HG03025 (cell line): ENCODE measurements around the gene WDFY2.

ENCODE experiments used
- ATAC-seq: cut with Tn5 transposase; IDR thresholded peaks from one replicate; pipeline ENCODE4 v1.9.1; 2021; ENCODE audit warnings: mild to moderate bottlenecking, moderate library complexity; ENCODE audit not compliant: unreplicated experiment, low FRiP score

WDFY2 gene

DNA sequence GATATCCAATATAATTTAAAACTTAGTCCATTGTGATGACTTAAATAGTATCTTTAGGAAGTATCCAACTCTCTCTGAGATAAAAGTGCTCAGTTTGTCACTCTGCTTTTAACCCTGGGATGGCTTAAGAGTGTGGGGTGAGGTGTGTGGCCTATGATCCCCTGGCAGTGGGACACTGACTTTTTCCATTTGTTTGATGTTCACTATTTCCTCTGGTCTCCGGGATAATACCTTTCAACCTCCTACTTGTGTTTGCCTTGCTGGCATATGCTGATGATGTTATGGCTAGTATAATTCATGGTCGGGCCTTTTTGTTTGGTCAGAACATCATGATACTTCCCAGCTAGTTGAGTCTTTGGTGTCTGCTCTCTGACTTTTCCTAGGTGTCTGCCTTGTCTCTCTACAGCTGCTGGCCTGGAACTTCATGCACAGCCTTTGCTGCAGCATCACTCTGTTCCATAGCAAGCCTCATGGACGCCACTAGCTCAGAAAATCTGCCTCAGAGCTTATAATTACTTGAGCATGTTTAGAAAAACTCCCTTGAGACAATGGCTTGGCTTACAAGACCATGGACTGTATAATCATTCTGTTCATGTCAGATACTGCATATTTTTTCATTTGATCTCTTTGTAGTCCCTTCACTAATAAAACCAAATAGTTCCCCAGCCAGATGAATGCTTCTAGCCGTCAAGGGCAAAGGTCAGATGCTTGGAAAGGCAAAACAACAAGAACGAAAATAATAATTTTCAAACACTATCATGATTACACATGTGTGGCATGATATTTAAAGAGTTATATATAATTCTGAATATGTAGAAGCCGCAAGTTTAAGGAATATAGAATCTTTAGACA lies 75.2 kb downstream of the WDFY2 start:
- no peak for ATAC-seq

DNA sequence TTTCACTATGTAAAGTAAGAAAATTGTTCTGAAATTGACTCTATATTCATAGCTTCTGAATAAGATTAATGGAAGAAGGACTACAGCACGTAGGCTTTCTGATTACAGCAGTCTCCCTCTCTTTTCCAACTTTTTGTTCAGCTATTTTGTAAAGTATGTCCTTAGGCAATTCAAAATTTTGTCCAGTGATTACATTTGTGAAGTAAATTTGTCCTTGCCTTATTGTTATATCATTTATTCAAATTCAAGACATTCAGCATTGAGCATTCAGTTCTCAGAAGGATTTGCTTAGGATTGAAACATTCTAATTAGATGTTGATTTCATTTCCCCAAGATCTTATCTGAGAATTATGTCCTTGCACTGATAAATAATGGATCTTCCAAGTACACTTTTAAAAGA lies 76.6 kb downstream of the WDFY2 start:
- ATAC-seq = no peak

DNA sequence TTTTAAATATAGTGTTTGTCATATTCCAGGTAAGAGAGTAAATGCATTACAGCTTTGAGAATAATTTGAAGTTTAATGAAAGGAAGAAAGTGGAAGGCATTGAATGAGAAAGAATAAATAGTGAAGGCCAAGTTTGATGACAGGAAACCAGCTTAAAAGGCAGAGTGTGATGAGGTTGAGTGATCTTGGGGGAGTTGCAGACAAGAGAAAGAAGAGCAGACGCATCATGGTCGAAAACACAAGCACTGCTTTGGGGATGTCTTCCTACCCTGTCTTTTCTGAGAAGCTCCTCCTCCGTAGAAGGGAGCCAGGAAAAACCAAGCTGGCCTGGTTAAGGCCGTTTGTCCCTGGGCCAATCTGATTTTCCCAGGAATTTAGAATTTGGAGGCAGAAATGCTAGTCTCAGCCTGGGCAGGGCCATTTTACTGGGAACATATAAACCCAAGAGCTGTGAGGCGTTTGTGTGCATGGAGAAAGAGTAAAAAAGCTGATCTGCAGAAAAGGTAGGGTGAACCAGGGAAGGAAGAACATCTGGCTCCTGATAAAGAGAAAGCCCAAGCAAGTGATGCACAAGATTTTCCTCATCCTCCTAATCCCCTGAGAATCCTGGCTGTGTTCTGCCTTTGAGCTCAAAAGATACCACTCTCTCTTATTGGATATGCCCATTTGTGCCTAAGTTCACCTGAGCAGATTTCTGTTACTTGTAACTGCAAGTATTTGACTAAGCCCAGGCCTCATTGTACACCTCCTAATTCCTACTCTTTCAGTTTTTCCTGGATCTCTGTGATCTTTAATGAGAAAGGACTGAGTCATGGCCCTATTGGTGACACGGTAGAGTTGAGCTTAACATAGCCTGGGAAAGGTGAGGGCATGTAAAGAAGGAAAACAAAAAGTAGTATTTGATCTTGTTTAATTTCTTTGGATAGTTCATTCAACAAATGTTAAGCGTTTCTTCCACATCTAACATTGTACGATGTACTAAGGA lies 80.0 kb downstream of the WDFY2 start:
- ATAC-seq = no peak

DNA sequence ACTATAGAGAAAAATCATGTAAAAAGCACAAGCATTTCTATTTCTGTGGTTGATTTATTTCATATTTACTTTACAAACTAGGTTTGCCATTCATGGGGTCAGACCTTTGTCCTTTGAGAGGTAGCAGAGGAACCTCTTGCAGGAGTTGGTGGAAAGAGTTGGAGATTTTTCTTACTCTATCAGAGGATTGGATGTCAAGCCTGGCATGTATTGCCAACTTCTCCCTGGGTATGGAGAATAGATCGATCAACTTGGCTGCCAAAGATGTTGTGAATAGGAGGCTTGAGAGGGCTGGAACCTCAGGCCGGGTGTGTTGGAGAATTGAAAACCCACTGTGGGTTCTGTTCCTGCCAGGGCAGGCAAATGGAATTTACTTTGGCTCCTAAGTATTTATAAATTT lies 81.2 kb downstream of the WDFY2 start:
- ATAC-seq = no peak

DNA sequence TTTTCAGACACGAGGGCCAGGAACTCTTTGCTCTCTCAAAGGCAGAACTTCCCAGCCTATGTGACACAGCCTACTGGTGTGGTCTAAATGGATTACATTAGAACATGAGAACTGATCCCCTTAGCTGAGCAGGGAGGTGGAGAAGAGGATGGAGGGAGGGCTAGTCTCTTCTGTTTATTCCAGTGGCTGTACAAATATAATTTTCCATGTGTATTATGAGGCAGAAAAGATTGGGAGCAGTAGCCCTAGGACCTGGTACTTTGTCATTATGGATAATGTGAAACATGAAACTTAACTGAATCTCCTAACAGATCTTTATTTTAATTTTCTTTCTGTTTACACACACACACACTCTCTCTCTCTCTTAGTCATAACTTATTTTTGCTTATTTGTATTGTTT lies 82.1 kb downstream of the WDFY2 start:
- ATAC-seq = no peak

DNA sequence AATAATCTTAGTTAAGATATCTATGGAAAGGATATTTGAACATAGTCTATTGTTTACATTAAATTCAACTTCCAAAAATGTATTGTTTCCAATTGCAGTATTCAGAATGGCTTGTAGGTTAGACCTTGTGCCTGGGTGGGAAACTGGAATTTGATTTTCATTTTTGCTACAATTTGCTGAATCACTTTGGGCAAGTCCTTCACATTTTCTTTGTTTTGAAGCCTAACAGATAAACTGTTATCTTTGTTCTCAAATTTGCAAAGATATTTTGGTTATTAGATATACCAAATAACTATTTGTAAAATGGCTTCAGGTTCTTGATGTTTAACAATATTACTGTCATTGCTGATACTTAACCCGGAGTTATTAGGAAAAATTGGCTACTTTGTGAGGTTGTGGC lies 82.6 kb downstream of the WDFY2 start:
- no peak for ATAC-seq

DNA sequence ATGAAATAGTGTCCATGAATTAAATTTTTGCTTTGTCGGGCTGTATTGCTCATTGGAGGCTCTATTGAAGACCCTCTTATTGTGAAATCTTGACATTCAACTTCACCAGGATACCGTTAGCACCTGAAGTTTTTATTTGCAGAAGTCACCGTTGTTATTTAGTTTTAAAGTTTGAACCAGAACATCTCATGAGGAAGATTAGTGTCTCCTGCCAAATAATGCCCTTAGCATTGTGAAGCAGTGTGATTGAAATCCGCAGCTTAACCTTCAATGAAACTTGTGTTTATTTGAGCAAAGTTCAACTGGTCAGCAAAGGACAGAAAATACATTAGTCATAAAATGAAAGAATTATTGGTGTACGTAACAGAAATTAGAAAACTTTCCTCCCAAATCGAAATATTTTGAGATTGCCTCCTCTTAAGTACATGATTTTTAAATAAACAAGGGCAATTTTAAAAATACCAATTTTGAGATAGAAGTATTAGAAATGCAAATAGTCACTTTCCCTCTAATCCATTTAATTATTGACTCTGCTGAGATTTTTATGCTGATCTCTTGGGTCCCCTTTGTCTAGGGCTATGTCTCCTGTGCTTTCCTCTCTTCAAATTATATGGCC lies 84.4 kb downstream of the WDFY2 start:
- no peak for ATAC-seq

DNA sequence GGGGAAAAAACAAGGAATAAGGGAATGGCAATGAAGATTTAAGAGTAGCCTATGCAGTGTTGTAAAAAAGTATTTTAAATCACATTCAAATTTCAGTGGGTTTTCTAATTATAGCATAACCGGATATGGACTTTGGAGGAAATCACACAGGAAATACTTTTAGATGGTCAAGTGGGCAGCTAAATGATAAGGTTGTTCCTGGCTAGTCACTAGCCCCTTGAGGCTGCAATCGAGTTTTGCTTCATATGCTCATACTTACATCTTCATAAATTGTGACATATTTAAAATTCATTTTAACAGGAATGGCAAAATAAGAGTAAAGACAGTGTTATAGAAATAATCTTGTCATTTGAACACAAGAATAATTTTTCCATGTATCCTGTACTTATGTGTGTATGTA lies 88.9 kb downstream of the WDFY2 start:
- no peak for ATAC-seq

DNA sequence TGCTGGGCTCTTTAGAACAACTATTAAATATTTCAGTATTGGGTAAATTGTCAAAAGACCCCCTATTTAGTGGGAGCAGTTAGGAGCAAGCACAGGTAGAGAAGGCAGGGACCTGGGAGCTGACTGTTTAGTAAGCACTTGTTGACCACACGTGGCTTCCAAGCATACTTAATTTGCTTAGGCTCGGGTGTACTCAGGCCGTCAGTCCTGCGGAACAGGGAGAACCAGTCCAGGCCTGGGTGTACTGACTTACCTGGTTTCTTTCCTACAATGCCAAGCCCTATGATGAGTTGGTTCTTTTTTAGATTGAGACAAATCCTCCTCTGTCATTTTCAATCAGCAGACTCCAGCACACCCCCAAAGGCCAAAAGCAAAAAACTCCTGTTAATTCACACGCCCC lies 90.0 kb downstream of the WDFY2 start:
- ATAC-seq = no peak

DNA sequence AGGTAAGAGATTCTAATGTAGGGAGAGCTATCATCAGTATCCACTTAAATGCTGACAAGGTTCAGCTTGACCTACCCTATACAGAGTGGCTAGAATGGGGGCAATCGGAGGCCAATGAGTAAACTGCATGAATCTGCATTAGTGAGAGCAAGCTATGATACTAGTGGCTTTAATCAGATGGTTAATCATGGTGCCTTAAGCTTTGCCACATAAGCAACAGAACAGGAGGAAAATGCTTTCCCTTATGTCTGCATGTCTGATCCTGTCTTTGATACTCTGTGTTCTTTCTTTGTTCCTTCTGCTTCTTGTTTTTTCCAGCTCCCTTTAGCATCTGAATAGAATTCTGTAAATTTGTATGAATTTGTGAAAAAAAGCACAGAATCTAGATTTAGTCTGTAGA lies 91.1 kb downstream of the WDFY2 start:
- ATAC-seq = no peak

DNA sequence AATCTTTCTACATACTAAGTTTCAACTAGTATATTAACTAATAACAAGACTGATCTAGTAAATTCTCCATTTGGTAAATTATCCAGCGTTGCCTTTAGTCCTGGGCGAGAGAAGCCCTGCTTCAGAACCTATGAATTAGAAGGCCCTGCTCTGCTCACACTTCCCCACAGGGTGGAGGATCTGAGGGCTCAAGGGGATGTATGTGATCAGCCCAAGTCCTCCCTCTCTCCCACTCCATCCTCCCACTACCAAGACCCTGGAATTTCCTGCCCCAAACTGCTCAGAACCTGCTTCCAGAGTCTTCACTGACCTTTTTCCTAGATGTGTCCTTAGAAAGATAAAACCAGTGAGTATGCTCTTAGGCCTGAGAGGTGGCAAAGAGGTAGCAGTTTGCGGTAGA lies 91.6 kb downstream of the WDFY2 start:
- no peak for ATAC-seq

DNA sequence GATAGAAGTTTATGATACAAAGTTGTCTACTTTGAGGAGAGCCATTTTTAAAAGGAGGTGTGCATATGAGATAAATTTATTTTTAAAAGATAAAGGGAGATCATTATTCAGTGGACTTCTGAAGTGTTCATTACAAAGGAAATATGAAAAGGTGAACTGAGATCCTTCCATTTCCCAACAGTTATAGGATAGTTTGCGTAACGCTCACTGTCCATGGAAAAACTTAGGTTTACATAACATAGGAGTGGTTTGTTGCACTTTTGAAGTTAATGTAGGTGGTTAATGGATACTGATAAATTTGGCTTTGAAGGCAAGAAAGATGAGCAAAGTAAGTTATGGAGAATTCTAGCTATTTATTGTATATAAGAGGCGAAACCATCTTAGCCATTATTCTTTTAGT lies 92.5 kb downstream of the WDFY2 start:
- ATAC-seq = no peak

DNA sequence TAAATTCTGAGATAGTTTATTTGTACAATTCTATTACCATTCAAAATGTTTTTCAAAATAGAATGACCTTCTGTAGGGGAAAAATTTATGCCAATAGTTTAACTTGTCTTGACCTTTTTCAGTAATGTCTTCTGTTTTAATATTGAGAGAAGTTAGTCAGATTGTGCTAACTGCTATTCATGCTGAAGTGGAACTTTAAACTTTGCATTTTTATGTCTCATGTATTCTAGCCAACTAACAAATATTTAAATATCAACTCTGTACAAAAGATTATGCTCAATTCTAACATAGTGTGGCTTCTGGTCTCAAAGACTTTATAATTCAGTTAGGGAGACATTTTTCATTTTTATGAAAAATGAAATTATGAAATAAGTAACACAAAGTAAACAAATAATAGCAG lies 94.2 kb downstream of the WDFY2 start:
- ATAC-seq = no peak

DNA sequence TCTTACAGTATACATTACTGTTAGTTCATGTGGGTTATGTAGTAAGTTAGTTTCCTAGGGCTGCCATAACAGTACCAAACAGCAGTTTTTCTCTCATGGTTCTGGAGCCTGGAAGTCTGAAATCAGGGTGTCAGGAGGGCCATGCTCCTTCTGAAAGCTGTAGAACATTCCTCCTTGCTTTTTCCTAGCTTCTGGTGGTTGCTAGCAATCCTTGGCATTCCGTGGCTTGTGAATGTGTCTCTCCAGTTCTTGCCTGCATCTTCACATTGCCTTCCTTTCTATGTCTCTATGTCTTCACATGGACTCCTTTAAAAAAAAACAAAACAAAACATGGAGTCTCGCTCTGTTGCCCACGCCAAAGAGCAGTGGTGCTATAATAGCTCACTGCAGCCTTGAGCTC lies 95.4 kb downstream of the WDFY2 start:
- ATAC-seq = no peak

DNA sequence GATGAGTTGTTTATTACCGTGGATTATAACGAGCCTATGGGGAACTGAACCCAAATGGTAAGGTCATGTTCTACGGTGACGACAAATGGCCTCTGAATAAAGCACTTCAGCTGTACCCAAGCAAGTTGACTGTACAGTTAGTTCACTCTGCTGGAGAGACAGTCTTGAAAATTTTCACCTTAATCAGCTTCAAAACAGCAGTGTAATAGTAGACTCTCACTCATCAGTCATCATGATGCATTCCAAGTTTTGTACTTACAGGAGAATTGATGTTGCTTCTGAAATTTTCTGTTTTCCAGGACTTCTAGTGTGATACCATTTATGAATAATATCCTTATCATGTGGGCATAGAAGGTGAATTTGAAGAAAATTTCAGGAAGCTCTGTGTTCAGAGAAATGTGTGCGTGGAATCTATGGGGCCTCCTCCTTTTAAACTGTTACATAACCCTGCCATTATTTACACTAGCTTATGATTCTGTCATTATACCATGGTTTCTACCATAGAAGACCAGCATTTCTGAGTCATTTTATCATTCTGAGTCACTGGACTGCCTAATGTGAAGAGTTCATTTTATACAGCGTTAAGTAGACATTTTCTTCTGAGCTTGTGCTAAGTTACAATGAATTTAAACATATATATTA lies 96.9 kb downstream of the WDFY2 start:
- no peak for ATAC-seq

DNA sequence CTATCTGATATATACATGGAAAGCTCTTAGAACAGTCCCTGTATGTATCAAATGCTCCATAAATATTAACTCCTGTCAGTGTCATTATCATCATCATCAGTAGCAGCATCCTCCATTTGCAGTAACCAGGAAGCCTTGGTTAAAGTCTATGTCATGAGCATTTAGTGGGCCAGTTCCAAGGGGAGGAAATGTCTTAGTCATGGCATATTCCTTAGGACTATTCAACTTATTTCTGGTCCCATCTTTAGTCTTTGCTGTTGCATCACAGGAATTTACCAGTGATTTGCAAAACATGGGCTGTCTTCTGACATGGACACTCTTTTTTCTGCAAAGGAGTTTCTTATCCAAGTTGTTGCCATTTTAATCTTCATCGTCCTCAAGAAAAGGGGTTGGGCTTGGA lies 98.4 kb downstream of the WDFY2 start:
- ATAC-seq = no peak

DNA sequence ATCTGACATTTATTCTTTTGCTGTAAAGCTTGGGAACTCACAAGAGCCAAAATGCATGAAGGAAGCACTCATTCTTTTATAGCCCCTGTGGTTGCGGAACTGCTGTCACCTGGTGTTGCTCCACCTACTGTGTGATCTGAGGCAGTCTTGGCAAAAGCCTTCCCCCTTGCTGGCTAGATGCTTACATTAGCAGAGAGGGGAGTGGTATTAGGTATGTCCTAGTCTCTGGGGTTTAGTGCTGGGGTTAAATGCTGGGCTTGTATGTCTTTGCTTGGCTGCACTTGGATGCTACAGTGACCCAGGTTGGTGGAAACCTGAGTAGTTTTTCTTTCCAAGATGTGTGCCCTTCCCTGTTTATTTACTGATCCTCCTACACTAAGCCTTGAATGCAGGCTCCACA lies 99.3 kb downstream of the WDFY2 start:
- ATAC-seq = no peak

DNA sequence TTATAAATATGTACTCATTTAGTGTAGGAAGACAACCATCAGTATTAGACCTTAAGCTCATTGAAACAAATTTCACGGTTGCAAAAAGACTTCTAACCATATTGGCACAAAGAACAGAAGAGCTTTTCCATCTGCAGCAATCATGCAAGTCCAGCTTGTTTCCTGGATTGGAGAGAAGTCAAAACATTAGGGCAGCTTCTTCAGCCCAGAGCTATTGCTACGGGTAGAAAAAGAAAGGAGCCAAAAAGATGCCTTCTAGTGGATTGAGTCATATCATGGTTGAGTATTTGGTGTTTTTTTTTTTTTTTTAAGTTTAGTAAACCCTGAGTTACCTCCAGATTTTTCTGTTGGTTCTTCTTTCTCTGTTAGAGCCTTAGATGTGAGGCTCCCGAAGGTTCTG lies 99.8 kb downstream of the WDFY2 start:
- no peak for ATAC-seq

DNA sequence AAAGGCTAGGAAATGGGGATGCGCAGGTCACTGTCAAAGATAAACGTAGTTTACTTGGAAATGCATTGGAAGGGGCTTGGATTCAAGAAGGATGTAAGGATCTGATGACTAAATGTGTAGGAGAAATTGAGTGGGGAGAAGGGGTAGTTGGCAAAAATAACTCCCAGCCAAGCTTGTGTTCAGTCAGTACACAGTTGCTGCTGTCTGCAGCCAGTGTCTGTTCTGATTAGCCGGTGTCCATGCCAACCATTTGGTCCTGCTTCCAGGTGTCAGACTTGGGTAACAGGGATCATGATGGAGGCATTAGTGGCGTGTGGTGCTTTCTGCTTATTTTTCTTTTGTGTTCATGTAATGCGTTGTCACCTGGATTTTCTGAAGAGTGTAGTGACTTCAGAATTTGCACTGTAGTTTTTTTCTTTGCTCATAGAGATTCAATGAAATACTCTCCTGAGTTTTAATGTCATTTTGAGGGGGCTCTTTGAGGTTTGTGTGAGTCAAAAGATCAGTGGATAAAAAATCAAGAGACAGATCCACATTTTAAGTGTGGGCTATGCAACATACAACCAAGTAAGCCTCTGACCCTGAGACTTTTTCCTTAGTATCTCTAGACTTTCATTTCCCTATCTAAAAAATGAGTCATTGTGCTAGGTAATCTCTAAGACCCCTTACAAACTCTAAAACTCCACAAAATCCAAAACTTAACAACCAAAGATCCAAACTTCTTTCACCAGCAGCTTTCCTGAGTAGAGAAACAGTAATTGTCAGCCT lies 103.9 kb downstream of the WDFY2 start:
- ATAC-seq = no peak
